K562 (cell line): ENCODE data around the gene MC1R. TPM values are rescaled to one million over a fixed set of nuclear protein-coding genes. Genes with fewer than 3 reads are reported as not detected.

Experiments used
- ATF7 ChIP-seq: fragments of 450-650 bp; IDR thresholded peaks from 2 replicates; pipeline ENCODE4 v1.7.1; 2014; ENCODE audit warnings: mild to moderate bottlenecking, moderate library complexity
- CBX2 ChIP-seq: fragments of 200-600 bp; sonication (generic); IDR thresholded peaks from one replicate; pipeline ENCODE4 v1.6.1; 2012; ENCODE audit warnings: mild to moderate bottlenecking, low read length, inconsistent platforms; ENCODE audit not compliant: insufficient read depth, poor library complexity, severe bottlenecking
- DDX20 ChIP-seq: fragments of 450-650 bp; IDR thresholded peaks from 2 replicates; pipeline ENCODE4 v1.6.1; 2016; ENCODE audit warnings: missing genetic modification characterization, low read depth, mild to moderate bottlenecking, missing compliant biosample characterization, moderate library complexity
- FOXM1 ChIP-seq, 2 experiments: fragments of 450-650 bp in 1 of 2; sonication (generic) in 1 of 2; formaldehyde crosslinking in 1 of 2; IDR thresholded peaks; 2 replicates each; pipeline versions ENCODE4 v1.6.1 to v1.9.0; 2017 to 2022; ENCODE audit warnings: low read depth in 2 of 2, mild to moderate bottlenecking in 2 of 2, missing genetic modification reagents in 1 of 2, moderate library complexity in 1 of 2
- IRF2 ChIP-seq: sonication (generic); formaldehyde crosslinking; IDR thresholded peaks from 2 replicates; pipeline ENCODE4 v1.8.1; 2022; ENCODE audit warnings: mild to moderate bottlenecking, missing genetic modification reagents
- KDM2B ChIP-seq: fragments of 250-450 bp; sonication (Bioruptor Pico); IDR thresholded peaks from 2 replicates; pipeline ENCODE4 v1.8.0; 2021; ENCODE audit warnings: mild to moderate bottlenecking, moderate library complexity
- KDM5B ChIP-seq: fragments of 200-600 bp; sonication (generic); IDR thresholded peaks from 2 replicates; pipeline ENCODE4 v1.6.1; 2012; ENCODE audit warnings: low read depth, mild to moderate bottlenecking, moderate library complexity, low read length, control low read depth, inconsistent platforms; ENCODE audit not compliant: insufficient replicate concordance
- PRMT5 ChIP-seq: sonication (generic); formaldehyde crosslinking; IDR thresholded peaks from 2 replicates; pipeline ENCODE4 v1.5.0; 2020; ENCODE audit warnings: missing genetic modification reagents
- ZNF146 ChIP-seq: IDR thresholded peaks from one replicate; pipeline ENCODE4 v1.6.1; 2018; ENCODE audit warnings: missing compliant biosample characterization; ENCODE audit not compliant: unreplicated experiment
- polyA plus RNA-seq, 8 experiments: library from polyadenylated mRNA; depleted of rRNA in 4 of 8; stranded (reverse) in 5 of 8; unstranded in 3 of 8; fragments of >200 nt; fragmentation: Nextera tagmentation in 2 of 8; fragmentation: Illumina TruSeq in 1 of 8; extraction: Ambion mirVana in 2 of 8; extraction: Trizol in 1 of 8; gene quantifications; 2 replicates each; pipeline versions ENCODE4 v1.2.1 to v1.2.3, GENCODE V29; 2011 to 2014; ENCODE audit warnings: inconsistent platforms in 1 of 8, missing spikeins in 1 of 8
- total RNA-seq, 7 experiments: library from RNA; depleted of rRNA in 6 of 7; stranded (reverse); fragments of >200 nt in 6 of 7; fragmentation: Illumina TruSeq in 2 of 7; extraction: Trizol in 2 of 7; gene quantifications; 2 replicates each; pipeline versions ENCODE4 v1.2.1 to v1.2.3, GENCODE V29; 2011 to 2021; ENCODE audit warnings: low replicate concordance in 1 of 7
- TF ChIP-seq, protein P1 (sequence below): sonication (generic); formaldehyde crosslinking; IDR thresholded peaks from 2 replicates; pipeline ENCODE4 v1.8.0; 2022; ENCODE audit warnings: mild to moderate bottlenecking, missing genetic modification reagents
- TF ChIP-seq, protein P2 (sequence below): sonication (generic); formaldehyde crosslinking; IDR thresholded peaks from 2 replicates; pipeline ENCODE4 v1.8.0; 2023; ENCODE audit warnings: mild to moderate bottlenecking, missing genetic modification reagents
- TF ChIP-seq, protein P3 (sequence below), 2 experiments: fragments of 450-650 bp; conservative IDR thresholded peaks; 2 replicates each; pipeline ENCODE4 v1.6.1; 2017; ENCODE audit warnings: mild to moderate bottlenecking in 2 of 2, moderate library complexity in 2 of 2
- TF ChIP-seq, protein P4 (sequence below), 2 experiments: fragments of 200-800 bp in 1 of 2; sonication (Bioruptor generic) in 1 of 2; sonication (generic) in 1 of 2; formaldehyde crosslinking in 1 of 2; IDR thresholded peaks in 1 of 2; conservative IDR thresholded peaks in 1 of 2; 2 replicates each; pipeline versions ENCODE4 v1.5.0 to v1.6.1; 2016 to 2020; ENCODE audit warnings: missing compliant biosample characterization in 1 of 2, missing genetic modification characterization in 1 of 2, missing genetic modification reagents in 1 of 2

MC1R gene
- total and polyA plus RNA-seq, 9 of the 15 experiments (the other 6 are each of a cell fraction or from before 2014, with no cell fraction given), result 0.14 to 5.3 (median 2.5) TPM; not detected in 1

DNA sequence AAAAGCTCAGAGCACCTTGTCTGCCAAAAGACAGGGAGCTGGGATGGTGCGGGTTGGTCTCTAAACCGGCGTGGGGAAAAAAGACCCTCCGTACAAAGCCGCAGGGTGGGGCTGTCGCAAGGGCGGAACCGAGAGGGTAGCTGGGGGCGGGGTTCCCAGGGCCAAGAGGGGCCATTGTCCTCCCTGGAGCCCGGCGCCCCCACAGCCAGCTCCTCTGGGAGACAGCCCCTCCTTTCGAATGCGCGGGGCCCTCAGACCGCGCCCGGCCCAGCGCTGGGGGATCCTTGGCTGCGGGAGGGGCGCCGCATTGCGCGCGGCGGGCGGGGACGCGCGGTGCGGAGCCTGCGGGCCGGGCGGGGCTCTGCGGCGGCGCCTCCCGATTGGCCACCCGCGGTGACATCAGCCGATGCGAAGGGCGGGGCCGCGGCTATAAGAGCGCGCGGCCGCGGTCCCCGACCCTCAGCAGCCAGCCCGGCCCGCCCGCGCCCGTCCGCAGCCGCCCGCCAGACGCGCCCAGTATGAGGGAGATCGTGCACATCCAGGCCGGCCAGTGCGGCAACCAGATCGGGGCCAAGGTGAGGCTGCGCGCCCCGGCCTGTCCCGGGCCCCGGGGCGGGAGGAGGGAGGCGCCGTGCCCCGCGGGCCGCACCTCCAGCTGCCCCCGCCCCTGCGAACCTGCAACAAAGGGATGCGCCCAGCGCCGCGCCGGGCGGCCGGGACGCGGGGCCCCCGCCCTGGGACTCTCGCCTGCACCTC lies 4.4 kb downstream of the MC1R start, which contains the start of gene TUBB3 (continued):
- TF ChIP-seq, protein P1, sequence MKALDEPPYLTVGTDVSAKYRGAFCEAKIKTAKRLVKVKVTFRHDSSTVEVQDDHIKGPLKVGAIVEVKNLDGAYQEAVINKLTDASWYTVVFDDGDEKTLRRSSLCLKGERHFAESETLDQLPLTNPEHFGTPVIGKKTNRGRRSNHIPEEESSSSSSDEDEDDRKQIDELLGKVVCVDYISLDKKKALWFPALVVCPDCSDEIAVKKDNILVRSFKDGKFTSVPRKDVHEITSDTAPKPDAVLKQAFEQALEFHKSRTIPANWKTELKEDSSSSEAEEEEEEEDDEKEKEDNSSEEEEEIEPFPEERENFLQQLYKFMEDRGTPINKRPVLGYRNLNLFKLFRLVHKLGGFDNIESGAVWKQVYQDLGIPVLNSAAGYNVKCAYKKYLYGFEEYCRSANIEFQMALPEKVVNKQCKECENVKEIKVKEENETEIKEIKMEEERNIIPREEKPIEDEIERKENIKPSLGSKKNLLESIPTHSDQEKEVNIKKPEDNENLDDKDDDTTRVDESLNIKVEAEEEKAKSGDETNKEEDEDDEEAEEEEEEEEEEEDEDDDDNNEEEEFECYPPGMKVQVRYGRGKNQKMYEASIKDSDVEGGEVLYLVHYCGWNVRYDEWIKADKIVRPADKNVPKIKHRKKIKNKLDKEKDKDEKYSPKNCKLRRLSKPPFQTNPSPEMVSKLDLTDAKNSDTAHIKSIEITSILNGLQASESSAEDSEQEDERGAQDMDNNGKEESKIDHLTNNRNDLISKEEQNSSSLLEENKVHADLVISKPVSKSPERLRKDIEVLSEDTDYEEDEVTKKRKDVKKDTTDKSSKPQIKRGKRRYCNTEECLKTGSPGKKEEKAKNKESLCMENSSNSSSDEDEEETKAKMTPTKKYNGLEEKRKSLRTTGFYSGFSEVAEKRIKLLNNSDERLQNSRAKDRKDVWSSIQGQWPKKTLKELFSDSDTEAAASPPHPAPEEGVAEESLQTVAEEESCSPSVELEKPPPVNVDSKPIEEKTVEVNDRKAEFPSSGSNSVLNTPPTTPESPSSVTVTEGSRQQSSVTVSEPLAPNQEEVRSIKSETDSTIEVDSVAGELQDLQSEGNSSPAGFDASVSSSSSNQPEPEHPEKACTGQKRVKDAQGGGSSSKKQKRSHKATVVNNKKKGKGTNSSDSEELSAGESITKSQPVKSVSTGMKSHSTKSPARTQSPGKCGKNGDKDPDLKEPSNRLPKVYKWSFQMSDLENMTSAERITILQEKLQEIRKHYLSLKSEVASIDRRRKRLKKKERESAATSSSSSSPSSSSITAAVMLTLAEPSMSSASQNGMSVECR (CRISPR knock-in tag), result peak; percentile 84; the same call in 1 of the 2 replicates
- TF ChIP-seq CBX2, result no peak
- TF ChIP-seq, protein P2, sequence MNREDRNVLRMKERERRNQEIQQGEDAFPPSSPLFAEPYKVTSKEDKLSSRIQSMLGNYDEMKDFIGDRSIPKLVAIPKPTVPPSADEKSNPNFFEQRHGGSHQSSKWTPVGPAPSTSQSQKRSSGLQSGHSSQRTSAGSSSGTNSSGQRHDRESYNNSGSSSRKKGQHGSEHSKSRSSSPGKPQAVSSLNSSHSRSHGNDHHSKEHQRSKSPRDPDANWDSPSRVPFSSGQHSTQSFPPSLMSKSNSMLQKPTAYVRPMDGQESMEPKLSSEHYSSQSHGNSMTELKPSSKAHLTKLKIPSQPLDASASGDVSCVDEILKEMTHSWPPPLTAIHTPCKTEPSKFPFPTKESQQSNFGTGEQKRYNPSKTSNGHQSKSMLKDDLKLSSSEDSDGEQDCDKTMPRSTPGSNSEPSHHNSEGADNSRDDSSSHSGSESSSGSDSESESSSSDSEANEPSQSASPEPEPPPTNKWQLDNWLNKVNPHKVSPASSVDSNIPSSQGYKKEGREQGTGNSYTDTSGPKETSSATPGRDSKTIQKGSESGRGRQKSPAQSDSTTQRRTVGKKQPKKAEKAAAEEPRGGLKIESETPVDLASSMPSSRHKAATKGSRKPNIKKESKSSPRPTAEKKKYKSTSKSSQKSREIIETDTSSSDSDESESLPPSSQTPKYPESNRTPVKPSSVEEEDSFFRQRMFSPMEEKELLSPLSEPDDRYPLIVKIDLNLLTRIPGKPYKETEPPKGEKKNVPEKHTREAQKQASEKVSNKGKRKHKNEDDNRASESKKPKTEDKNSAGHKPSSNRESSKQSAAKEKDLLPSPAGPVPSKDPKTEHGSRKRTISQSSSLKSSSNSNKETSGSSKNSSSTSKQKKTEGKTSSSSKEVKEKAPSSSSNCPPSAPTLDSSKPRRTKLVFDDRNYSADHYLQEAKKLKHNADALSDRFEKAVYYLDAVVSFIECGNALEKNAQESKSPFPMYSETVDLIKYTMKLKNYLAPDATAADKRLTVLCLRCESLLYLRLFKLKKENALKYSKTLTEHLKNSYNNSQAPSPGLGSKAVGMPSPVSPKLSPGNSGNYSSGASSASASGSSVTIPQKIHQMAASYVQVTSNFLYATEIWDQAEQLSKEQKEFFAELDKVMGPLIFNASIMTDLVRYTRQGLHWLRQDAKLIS (CRISPR knock-in tag), result no peak
- TF ChIP-seq IRF2 (CRISPR knock-in tag), result no peak
- TF ChIP-seq ZNF146 (CRISPR knock-in tag), result no peak
- TF ChIP-seq, protein P3, sequence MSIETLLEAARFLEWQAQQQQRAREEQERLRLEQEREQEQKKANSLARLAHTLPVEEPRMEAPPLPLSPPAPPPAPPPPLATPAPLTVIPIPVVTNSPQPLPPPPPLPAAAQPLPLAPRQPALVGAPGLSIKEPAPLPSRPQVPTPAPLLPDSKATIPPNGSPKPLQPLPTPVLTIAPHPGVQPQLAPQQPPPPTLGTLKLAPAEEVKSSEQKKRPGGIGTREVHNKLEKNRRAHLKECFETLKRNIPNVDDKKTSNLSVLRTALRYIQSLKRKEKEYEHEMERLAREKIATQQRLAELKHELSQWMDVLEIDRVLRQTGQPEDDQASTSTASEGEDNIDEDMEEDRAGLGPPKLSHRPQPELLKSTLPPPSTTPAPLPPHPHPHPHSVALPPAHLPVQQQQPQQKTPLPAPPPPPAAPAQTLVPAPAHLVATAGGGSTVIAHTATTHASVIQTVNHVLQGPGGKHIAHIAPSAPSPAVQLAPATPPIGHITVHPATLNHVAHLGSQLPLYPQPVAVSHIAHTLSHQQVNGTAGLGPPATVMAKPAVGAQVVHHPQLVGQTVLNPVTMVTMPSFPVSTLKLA (conservative IDR thresholded peaks at IDR 0.05), result 0 out of 4 replicates have a peak, but pooled peaks of 1 of the 2 experiments have one; percentile 42
- TF ChIP-seq, protein P4, sequence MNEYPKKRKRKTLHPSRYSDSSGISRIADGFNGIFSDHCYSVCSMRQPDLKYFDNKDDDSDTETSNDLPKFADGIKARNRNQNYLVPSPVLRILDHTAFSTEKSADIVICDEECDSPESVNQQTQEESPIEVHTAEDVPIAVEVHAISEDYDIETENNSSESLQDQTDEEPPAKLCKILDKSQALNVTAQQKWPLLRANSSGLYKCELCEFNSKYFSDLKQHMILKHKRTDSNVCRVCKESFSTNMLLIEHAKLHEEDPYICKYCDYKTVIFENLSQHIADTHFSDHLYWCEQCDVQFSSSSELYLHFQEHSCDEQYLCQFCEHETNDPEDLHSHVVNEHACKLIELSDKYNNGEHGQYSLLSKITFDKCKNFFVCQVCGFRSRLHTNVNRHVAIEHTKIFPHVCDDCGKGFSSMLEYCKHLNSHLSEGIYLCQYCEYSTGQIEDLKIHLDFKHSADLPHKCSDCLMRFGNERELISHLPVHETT (CRISPR knock-in tag; conservative IDR thresholded peaks at IDR 0.05 in 1 of 2, IDR thresholded peaks at IDR 0.05 in 1 of 2), result 0 out of 4 replicates have a peak, but pooled peaks of 1 of the 2 experiments have one; percentile 2
- TF ChIP-seq PRMT5 (CRISPR knock-in tag), result no peak
- TF ChIP-seq KDM2B (CRISPR knock-in tag), result peak; percentile 90; the same call in 1 of the 2 replicates
- TF ChIP-seq DDX20 (tag), result no peak
- no peak for TF ChIP-seq FOXM1 (IDR thresholded peaks at IDR 0.05; ENCODE audit: low read depth)
- no peak for TF ChIP-seq FOXM1 (CRISPR knock-in tag; IDR thresholded peaks at IDR 0.05; ENCODE audit: low read depth)
- TF ChIP-seq ATF7, result peak; percentile 81; the same call in 1 of the 2 replicates
- peak; percentile 97 for TF ChIP-seq KDM5B
